Heart left ventricle (tissue), 16 donors: ENCODE data around the gene SGK2. TPM values are rescaled to one million over a fixed set of nuclear protein-coding genes. Genes with fewer than 3 reads are reported as not detected.

Experiments used
- ATAC-seq, 4 donors: fragments of 200-7000 bp; cut with Tn5 transposase; one replicate each; pipeline ENCODE4 v1.9.1; 2020 to 2022; ENCODE audit warnings: moderate library complexity in 4 of 4, mild to moderate bottlenecking in 3 of 4, moderate number of reproducible peaks in 1 of 4
- DNase-seq, 5 donors: peaks; one replicate each; pipeline ENCODE4 v3.0.0-alpha.2; 2020
- H3K27ac ChIP-seq, 12 donors: fragments of 200-600 bp; sonication (generic) in 4 of 12; one replicate each; pipeline versions ENCODE4 v1.5.0 to v1.8.0; 2016 to 2022; ENCODE audit warnings: mild to moderate bottlenecking in 2 of 12
- H3K27me3 ChIP-seq, 9 donors: fragments of 200-600 bp; sonication (generic) in 2 of 9; one replicate each; pipeline versions ENCODE4 v1.5.1 to v1.8.0; 2016 to 2022; ENCODE audit warnings: mild to moderate bottlenecking in 3 of 9
- H3K36me3 ChIP-seq, 9 donors: fragments of 200-600 bp; sonication (generic) in 2 of 9; one replicate each; pipeline versions ENCODE4 v1.5.0 to v1.8.0; 2018 to 2022; ENCODE audit warnings: mild to moderate bottlenecking in 2 of 9
- H3K4me1 ChIP-seq, 12 donors: fragments of 200-600 bp; sonication (generic) in 4 of 12; one replicate each; pipeline versions ENCODE4 v1.5.0 to v1.8.0; 2016 to 2022; ENCODE audit warnings: mild to moderate bottlenecking in 3 of 12
- H3K4me3 ChIP-seq, 12 donors: fragments of 200-600 bp; sonication (generic) in 4 of 12; one replicate each; pipeline versions ENCODE4 v1.5.0 to v1.8.0; 2017 to 2022; ENCODE audit warnings: mild to moderate bottlenecking in 9 of 12, moderate library complexity in 4 of 12
- H3K9me3 ChIP-seq, 12 donors: fragments of 200-600 bp; sonication (generic) in 4 of 12; one replicate each; pipeline versions ENCODE4 v1.5.0 to v1.8.0; 2016 to 2022; ENCODE audit warnings: mild to moderate bottlenecking in 1 of 12
- CTCF ChIP-seq, 12 donors: fragments of 200-600 bp; sonication (generic) in 4 of 12; IDR thresholded peaks; one replicate each; pipeline versions ENCODE4 v1.5.0 to v1.8.0; 2018 to 2022; ENCODE audit warnings: antibody characterized with exemption in 12 of 12, mild to moderate bottlenecking in 5 of 12
- POLR2A ChIP-seq, 2 donors: fragments of 450-650 bp; IDR thresholded peaks; one replicate each; pipeline ENCODE4 v1.6.1; 2017; ENCODE audit warnings: antibody characterized with exemption in 2 of 2, mild to moderate bottlenecking in 2 of 2, moderate library complexity in 2 of 2
- WGBS, 4 donors: extraction: QIAGEN DNeasy Blood & Tissue Kit in 2 of 4; methylation state at CpG; one replicate each; pipeline versions ENCODE4 v1.1.5 to v1.1.7; 2013 to 2018; 5-methylcytosine and 5-hydroxymethylcytosine counted together
- intact Hi-C, 10 donors: fragments of 100-400 bp; cut with DNase I; formaldehyde crosslinking; loops; one replicate each; pipeline versions ENCODE4 v1.11.1 to v1.14.2; 2022
- polyA plus RNA-seq, 2 donors: library from polyadenylated mRNA; stranded (reverse); fragments of 200-250 nt; gene quantifications; one replicate each; pipeline ENCODE4 v1.2.3, GENCODE V29; 2013
- total RNA-seq, 9 donors: library from RNA; depleted of rRNA in 2 of 9; stranded (reverse); fragments of >200 nt in 2 of 9; fragmentation: NEBNext Ultra II Directional in 3 of 9; extraction: Animal tissue kit (Norgen Biotek cat#: 25700) in 3 of 9; gene quantifications; one replicate each; pipeline versions ENCODE4 v1.1.0 to v1.2.4, GENCODE V29; 2016 to 2023
- donor health status: ischemic (EF 13 %, LVEDD 7.1; RV severe dilation, severe dysfunction).
- donor health status: healthy with polysubstance abuse.
- donor health status: DM: no; HTN: yes; CAD: no.
- donor health status: DM: no; HTN: no; CAD: no.
- donor health status: ischemic (EF 25% LVEDD 6.9; RV normal size, moderate dysfunction).
- donor health status: ischemic (EF 25% LVEDD 5.7; RV mildly dilated, moderate dysfunction).
- donor health status: healthy.
- donor health status: DM: yes; HTN: yes; CAD: no.
- donor health status: ischemic (EF 35%, LVEDD 5.7; RV mildly dilated, moderate dysfunction).
- donor health status: nonischemic (EF 11% LVEDD 7.7; RV severe dilation, severe dysfunction).
- donor health status: DM: yes; HTN: yes; CAD: no.
- donor health status: PGD.
- donor health status: ischemic (EF 29% LVEDD 5.4; RV normal size, mild dysfunction).
- donor health status: nonischemic (EF 23%, LVEDD 6.1; RV moderate dilation, normal function).

The SGK2 gene
- total and polyA plus RNA-seq, 11 donors = 0.17 to 4.5 (median 0.65) TPM; not detected in 5

- TF ChIP-seq CTCF (IDR thresholded peaks at IDR 0.05) (no peak), POLR2A (IDR thresholded peaks at IDR 0.05) (no peak)
- Histone ChIP-seq H3K27ac (no peak overlapping the region), H3K4me1 (peaks cover 0 to 3% (median 0%) of the 10 kb centered on the region in 12 donors), H3K36me3 (no peaks in the 10 kb centered on the region), H3K4me3 (no peak overlapping the region), H3K27me3 (no peaks in the 10 kb centered on the region), H3K9me3 (no peaks in the 10 kb centered on the region)
- WGBS, 4 donors = 78 to 83% (median 80%) methylated on average over 3 of the region's 3 CpGs
- ATAC-seq = no peak
- intact Hi-C loops = no loop called here
- no peak for DNase-seq
These were observed 4.5 kb upstream of the SGK2 start for GRCh38 chr20:43554369-43554768.

- Histone ChIP-seq H3K36me3 (no peaks in the 10 kb centered on the region), H3K4me3 (no peak overlapping the region), H3K27me3 (no peaks in the 10 kb centered on the region), H3K4me1 (peaks cover 0 to 3% (median 0%) of the 10 kb centered on the region in 12 donors), H3K9me3 (no peaks in the 10 kb centered on the region), H3K27ac (no peak overlapping the region)
- no peak for TF ChIP-seq CTCF (IDR thresholded peaks at IDR 0.05)
- TF ChIP-seq POLR2A (IDR thresholded peaks at IDR 0.05) = no peak
- DNase-seq = no peak
- intact Hi-C loops = no loop called here
- 81 to 83% (median 81%) methylated on average over 8 of the region's 8 CpGs for WGBS, 4 donors
- ATAC-seq = no peak
These were observed 540 bp downstream of the SGK2 start for GRCh38 chr20:43559147-43559987.

DNA sequence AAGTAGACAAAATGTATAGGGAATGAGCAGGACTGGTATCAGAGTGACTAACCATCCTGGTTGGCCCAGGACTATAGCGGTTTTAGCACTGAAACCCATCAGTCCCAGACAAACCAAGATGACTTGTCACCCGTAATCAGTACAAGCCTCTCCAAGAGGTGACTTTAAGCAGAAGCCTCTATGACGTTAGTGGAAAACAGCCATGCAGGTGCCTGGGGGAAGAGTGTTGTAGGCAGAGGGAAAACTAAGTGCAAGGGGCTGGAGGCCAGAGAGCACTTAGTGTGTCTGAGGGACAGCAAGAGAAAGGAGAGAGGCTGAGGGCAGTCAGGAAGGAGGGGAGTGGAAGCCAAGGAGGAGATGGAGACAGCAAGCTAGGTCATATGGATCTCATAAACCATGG, 2.1 kb downstream of the SGK2 start:
- DNase-seq = no peak
- Histone ChIP-seq H3K36me3 (no peaks in the 10 kb centered on the region), H3K27me3 (no peaks in the 10 kb centered on the region), H3K4me3 (no peak overlapping the region), H3K4me1 (peaks cover 0 to 3% (median 0%) of the 10 kb centered on the region in 12 donors), H3K27ac (no peak overlapping the region), H3K9me3 (no peaks in the 10 kb centered on the region)
- TF ChIP-seq POLR2A (IDR thresholded peaks at IDR 0.05) (no peak), CTCF (IDR thresholded peaks at IDR 0.05) (no peak)
- WGBS, 4 donors = 69 to 88% (median 77%) methylated on average over 3 of the region's 3 CpGs
- intact Hi-C loops = no loop called here
- ATAC-seq = no peak

GRCh38 chr20:43563429-43563828, 4.6 kb downstream of the SGK2 start:
- DNase-seq (no peak), ATAC-seq (peak in 1 of 4 donors; percentile 28)
- Histone ChIP-seq H3K27ac (no peak overlapping the region), H3K36me3 (no peaks in the 10 kb centered on the region), H3K9me3 (no peaks in the 10 kb centered on the region), H3K4me1 (no peaks in the 10 kb centered on the region), H3K4me3 (no peak overlapping the region), H3K27me3 (no peaks in the 10 kb centered on the region)
- WGBS, 4 donors = 27 to 40% (median 37%) methylated on average over 3 of the region's 3 CpGs
- intact Hi-C loops = no loop called here
- peak in 1 of 12 donors; percentile 18 for TF ChIP-seq CTCF (IDR thresholded peaks at IDR 0.05)
- TF ChIP-seq POLR2A (IDR thresholded peaks at IDR 0.05) = no peak
